AG04449 (cell line): ENCODE results near the gene GALNT1.

Experiments used
- CTCF ChIA-PET: fragments of 350-600 bp; formaldehyde crosslinking; extraction: SDS; loops from one replicate; lab custom pipeline; 2021; ENCODE audit warnings: antibody characterized with exemption; lab: Yijun Ruan, JAX
- POLR2A ChIA-PET: fragments of 400-600, 350-600 bp; formaldehyde crosslinking; extraction: SDS; loops from one replicate; lab custom pipeline; 2020; ENCODE audit warnings: antibody characterized with exemption, inconsistent platforms; lab: Yijun Ruan, JAX
- DNase-seq: peaks from one replicate; pipeline ENCODE4 v3.0.0-alpha.2; 2010; ENCODE audit warnings: low read depth, low spot score
- H3K4me3 ChIP-seq: 2 replicates; pipeline ENCODE4 v1.5.1; 2011; ENCODE audit warnings: low read depth, mild to moderate bottlenecking, control low read depth, low read length
- CTCF ChIP-seq: IDR thresholded peaks from one replicate; pipeline ENCODE4 v1.5.1; 2011; ENCODE audit warnings: mild to moderate bottlenecking, moderate library complexity, low read length, control low read depth, inconsistent platforms; ENCODE audit not compliant: insufficient read depth; ENCODE audit errors: missing control alignments

GALNT1 gene

GRCh38 chr18:35597758-35598157 lies 16.2 kb downstream of the GALNT1 start:
- CTCF ChIA-PET: no interaction called here
- TF ChIP-seq CTCF: no peak
- H3K4me3 ChIP-seq: no peak overlapping the region
- POLR2A ChIA-PET: no interaction called here
- no peak for DNase-seq

- DNase-seq: no peak
- H3K4me3 ChIP-seq: no peak overlapping the region
- TF ChIP-seq CTCF: no peak
- CTCF ChIA-PET: interaction anchor here (1.0 kb wide), 1 partner anchor 9 kb away, joined by 3 read pairs; no protein-coding TSS in a partner anchor
- POLR2A ChIA-PET: no interaction called here
Observed at GRCh38 chr18:35602193-35602820, 20.8 kb downstream of the GALNT1 start.

DNA sequence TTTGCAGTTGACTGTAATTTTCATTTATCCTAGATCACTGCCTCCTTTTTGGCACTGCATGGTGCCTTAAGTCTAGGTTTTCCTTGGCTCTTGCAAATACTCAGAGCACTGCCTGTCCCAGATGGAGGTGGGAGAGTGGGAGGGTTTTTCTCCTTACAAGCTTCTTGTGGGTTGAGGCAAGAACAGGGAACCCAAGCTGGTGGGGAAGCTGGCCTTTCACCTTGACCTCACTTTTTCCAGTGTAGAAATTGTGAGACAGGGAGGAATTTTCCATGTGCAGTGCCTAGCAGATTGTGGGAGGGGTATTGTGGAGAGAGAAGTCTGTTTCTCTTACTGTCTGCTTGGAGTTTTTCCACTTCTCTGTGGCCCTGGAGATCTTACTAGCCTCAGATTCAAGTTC lies 21.5 kb downstream of the GALNT1 start:
- TF ChIP-seq CTCF: no peak
- H3K4me3 ChIP-seq: no peak overlapping the region
- CTCF ChIA-PET: no interaction called here
- no peak for DNase-seq
- POLR2A ChIA-PET: no interaction called here

DNA sequence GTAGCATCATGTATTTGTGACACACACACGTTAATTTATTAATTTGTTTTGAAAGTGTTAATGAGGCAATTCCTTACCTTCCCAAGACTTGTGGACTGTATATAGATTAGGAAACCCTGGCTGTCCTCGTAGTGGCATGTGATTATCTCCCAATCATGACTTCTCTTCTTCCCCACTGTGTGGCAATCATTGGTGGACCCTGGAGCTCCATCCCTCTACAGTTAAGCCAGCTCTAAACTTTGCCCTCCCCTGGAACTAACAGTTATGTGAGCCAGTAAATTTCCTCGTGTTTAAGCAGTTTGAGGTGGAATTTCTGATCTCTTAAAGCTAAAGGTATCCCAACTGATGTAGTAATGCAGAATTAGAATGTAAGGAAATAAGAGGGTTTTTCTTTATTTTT lies 22.0 kb downstream of the GALNT1 start:
- POLR2A ChIA-PET: no interaction called here
- TF ChIP-seq CTCF: no peak

DNA sequence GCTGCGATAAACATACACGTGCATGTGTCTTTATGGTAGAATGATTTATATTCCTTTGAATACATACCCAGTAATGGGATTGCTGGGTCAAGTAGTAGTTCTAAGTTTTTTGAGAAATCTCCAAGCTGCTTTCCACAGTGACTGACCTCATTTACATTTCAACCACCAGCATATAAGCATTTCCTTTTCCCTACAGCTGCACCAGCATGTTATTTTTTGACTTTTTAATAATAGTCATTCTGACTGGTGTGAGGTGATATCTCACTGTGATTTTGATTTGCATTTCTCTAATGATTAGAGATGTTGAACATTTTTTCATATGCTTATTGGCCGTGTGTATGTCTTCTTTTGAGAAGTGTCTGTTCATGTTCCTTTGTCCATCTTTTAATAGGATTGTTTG lies 22.8 kb downstream of the GALNT1 start:
- POLR2A ChIA-PET: no interaction called here
- TF ChIP-seq CTCF: no peak
- no peak overlapping the region for H3K4me3 ChIP-seq
- DNase-seq: no peak
- CTCF ChIA-PET: interaction anchor here (1.2 kb wide), 1 partner anchor 15 kb away, joined by 3 read pairs; no protein-coding TSS in a partner anchor

More for the DNA sequence above, 22.0 kb downstream of the GALNT1 start:
- H3K4me3 ChIP-seq: no peak overlapping the region
- no peak for DNase-seq
- CTCF ChIA-PET: interaction anchor here (1.2 kb wide), 1 partner anchor 16 kb away, joined by 3 read pairs; no protein-coding TSS in a partner anchor

GRCh38 chr18:35605686-35606417 lies 24.3 kb downstream of the GALNT1 start:
- ChIA-PET CTCF (no interaction called here), POLR2A (no interaction called here)
- TF ChIP-seq CTCF: no peak
- H3K4me3 ChIP-seq: no peak overlapping the region
- DNase-seq: no peak
